HCT116 (cell line): ENCODE measurements around the gene CCDC38. TPM values are rescaled to one million over a fixed set of nuclear protein-coding genes. Genes with fewer than 3 reads are reported as not detected.

Experiments used
- ATAC-seq: fragments of 200-7000 bp; cut with Tn5 transposase; 2 replicates; pipeline ENCODE4 v1.9.1; 2020; ENCODE audit warnings: mild to moderate bottlenecking, moderate library complexity
- BruUV-seq: library from RNA; stranded (reverse); fragments of 400-500 nt; replicated peaks from 2 replicates; lab custom pipeline; 2021; lab: Mats Ljungman, UMichigan
- CTCF ChIA-PET: fragments of 300-600 bp; sonication (Branson Sonifier 250); formaldehyde crosslinking; loops from one replicate; lab custom pipeline; 2021; ENCODE audit warnings: antibody characterized with exemption; lab: Charles Lee
- POLR2A ChIA-PET: fragments of 300-600, 350-600 bp; sonication (Branson Sonifier 250); formaldehyde crosslinking; loops from one replicate; lab custom pipeline; 2021; ENCODE audit warnings: antibody characterized with exemption; lab: Charles Lee
- RAD21 ChIA-PET, 2 experiments: fragments of 300-600 bp; sonication (Branson Sonifier 250); formaldehyde crosslinking; loops; one replicate each; lab custom pipeline; 2023; ENCODE audit warnings: low total read pairs in 2 of 2; ENCODE audit not compliant: uncharacterized antibody in 2 of 2, unreplicated experiment in 2 of 2, low non-redundant PET in 1 of 2; lab: Charles Lee
- DNase-seq: peaks from one replicate; pipeline ENCODE4 v3.0.0-alpha.2; 2010; ENCODE audit warnings: low read depth, low spot score
- H2AFZ ChIP-seq: fragments of 200-600 bp; shearing (Covaris generic), sonication (generic); 2 replicates; pipeline ENCODE4 v1.6.1; 2017; ENCODE audit warnings: low read depth, mixed run types, mixed read lengths, antibody characterized with exemption, low read length; ENCODE audit not compliant: poor library complexity, severe bottlenecking
- H3K27ac ChIP-seq: 2 replicates; pipeline ENCODE4 v1.5.1; 2012; ENCODE audit warnings: low read depth, low read length
- H3K27me3 ChIP-seq: fragments of 200-600 bp; sonication (generic); 2 replicates; pipeline ENCODE4 v1.6.1; 2016; ENCODE audit warnings: mixed run types, low read length, mixed read lengths; ENCODE audit not compliant: insufficient read depth
- H3K36me3 ChIP-seq, 2 experiments: fragments of 200-500 bp in 1 of 2; fragments of 200-600 bp in 1 of 2; sonication (Bioruptor generic) in 1 of 2; sonication (generic) in 1 of 2; 2 replicates each; pipeline versions ENCODE4 v1.5.1 to v1.6.1; 2014 to 2016; ENCODE audit warnings: low read length in 2 of 2, inconsistent platforms in 1 of 2, mixed read lengths in 1 of 2, mixed run types in 1 of 2; ENCODE audit not compliant: insufficient read depth in 2 of 2, control insufficient read depth in 1 of 2
- H3K4me1 ChIP-seq, 2 experiments: fragments of 200-600 bp in 1 of 2; sonication (generic) in 1 of 2; 2 replicates each; pipeline versions ENCODE4 v1.5.1 to v1.6.1; 2012 to 2017; ENCODE audit warnings: low read length in 2 of 2, inconsistent platforms in 1 of 2, mild to moderate bottlenecking in 1 of 2, mixed read lengths in 1 of 2, mixed run types in 1 of 2, moderate library complexity in 1 of 2; ENCODE audit not compliant: insufficient read depth in 2 of 2, control insufficient read depth in 1 of 2
- H3K4me2 ChIP-seq: fragments of 200-600 bp; sonication (generic); 2 replicates; pipeline ENCODE4 v1.6.1; 2017; ENCODE audit warnings: mixed run types, low read length, mixed read lengths
- H3K4me3 ChIP-seq, 2 experiments: fragments of 200-600 bp in 1 of 2; sonication (generic) in 1 of 2; replicated peaks in 1 of 2; 2 replicates each; pipeline ENCODE4 v1.5.1; 2011 to 2016; ENCODE audit warnings: low read length in 2 of 2, control low read depth in 1 of 2, low read depth in 1 of 2, mild to moderate bottlenecking in 1 of 2, mixed read lengths in 1 of 2, mixed run types in 1 of 2
- H3K79me2 ChIP-seq: fragments of 200-600 bp; sonication (generic); 2 replicates; pipeline ENCODE4 v1.6.1; 2017; ENCODE audit warnings: mild to moderate bottlenecking, mixed run types, low read length, moderate library complexity, mixed read lengths; ENCODE audit not compliant: insufficient read depth
- H3K9ac ChIP-seq: fragments of 200-600 bp; sonication (generic); 2 replicates; pipeline ENCODE4 v1.6.1; 2016; ENCODE audit warnings: low read length, mixed read lengths
- H3K9me2 ChIP-seq: fragments of 200-600 bp; sonication (generic), shearing (Covaris generic); 2 replicates; pipeline ENCODE4 v1.6.1; 2017; ENCODE audit warnings: mixed run types, mild to moderate bottlenecking, moderate library complexity; ENCODE audit not compliant: insufficient read depth
- H3K9me3 ChIP-seq, 2 experiments: fragments of 200-500 bp in 1 of 2; fragments of 200-600 bp in 1 of 2; sonication (Bioruptor generic) in 1 of 2; sonication (generic) in 1 of 2; 2 replicates each; pipeline ENCODE4 v1.6.1; 2014 to 2017; ENCODE audit warnings: low read length in 2 of 2, mixed read lengths in 2 of 2, inconsistent platforms in 1 of 2, low read depth in 1 of 2, mild to moderate bottlenecking in 1 of 2, mixed run types in 1 of 2, moderate library complexity in 1 of 2; ENCODE audit not compliant: control insufficient read depth in 1 of 2, insufficient read depth in 1 of 2
- H4K20me1 ChIP-seq: fragments of 200-600 bp; sonication (generic), shearing (Covaris generic); 2 replicates; pipeline ENCODE4 v1.6.1; 2017; ENCODE audit warnings: mixed run types, mild to moderate bottlenecking, moderate library complexity; ENCODE audit not compliant: insufficient read depth
- ATF3 ChIP-seq: IDR thresholded peaks from 2 replicates; pipeline ENCODE4 v1.6.1; 2012
- CBX3 ChIP-seq: IDR thresholded peaks from 2 replicates; pipeline ENCODE4 v1.6.1; 2012; ENCODE audit warnings: low read depth
- EGR1 ChIP-seq: IDR thresholded peaks from 2 replicates; pipeline ENCODE4 v1.6.1; 2012; ENCODE audit warnings: low read depth
- FOSL1 ChIP-seq: IDR thresholded peaks from 2 replicates; pipeline ENCODE4 v1.6.1; 2012; ENCODE audit warnings: low read depth
- JUND ChIP-seq: IDR thresholded peaks from 2 replicates; pipeline ENCODE4 v1.6.1; 2012
- MAX ChIP-seq: IDR thresholded peaks from 2 replicates; pipeline ENCODE4 v1.6.1; 2012
- POLR2A ChIP-seq: IDR thresholded peaks from 2 replicates; pipeline ENCODE4 v1.7.0; 2011; ENCODE audit warnings: borderline replicate concordance; ENCODE audit not compliant: insufficient read depth, insufficient read length; ENCODE audit errors: extremely low read depth
- POLR2AphosphoS5 ChIP-seq: IDR thresholded peaks from 2 replicates; pipeline ENCODE4 v1.6.1; 2011; ENCODE audit warnings: mild to moderate bottlenecking, low read depth, low read length, moderate library complexity
- REST ChIP-seq: IDR thresholded peaks from 2 replicates; pipeline ENCODE4 v1.6.1; 2012; ENCODE audit warnings: low read depth
- SIN3A ChIP-seq: IDR thresholded peaks from 2 replicates; pipeline ENCODE4 v1.6.1; 2012; ENCODE audit warnings: low read depth
- SP1 ChIP-seq: IDR thresholded peaks from 2 replicates; pipeline ENCODE4 v1.6.1; 2012; ENCODE audit warnings: low read depth
- SRF ChIP-seq: IDR thresholded peaks from 2 replicates; pipeline ENCODE4 v1.6.1; 2012; ENCODE audit warnings: low read depth
- ZBTB33 ChIP-seq: IDR thresholded peaks from 2 replicates; pipeline ENCODE4 v1.6.1; 2011; ENCODE audit warnings: mild to moderate bottlenecking, low read length, moderate library complexity; ENCODE audit not compliant: insufficient replicate concordance; ENCODE audit errors: extremely low read depth
- ZFX ChIP-seq: fragments of 450-650 bp; IDR thresholded peaks from 2 replicates; pipeline ENCODE4 v1.6.1; 2017
- ZNF274 ChIP-seq: fragments of 200-500 bp; sonication (Bioruptor generic); IDR thresholded peaks from 2 replicates; pipeline ENCODE4 v1.6.1; 2014; ENCODE audit warnings: mild to moderate bottlenecking, low read depth, low read length, inconsistent platforms
- intact Hi-C: fragments of 100-400 bp; cut with micrococcal nuclease; formaldehyde crosslinking; loops from 2 replicates; pipeline ENCODE4 v1.10.0; 2022
- total RNA-seq: library from RNA; stranded (reverse); gene quantifications from one replicate; pipeline ENCODE4 v1.2.1, GENCODE V29; 2021; ENCODE audit not compliant: unreplicated experiment

The CCDC38 gene
- total RNA-seq, 1 experiment from 2014 or later, result 0.27 TPM

GRCh38 chr12:95829395-95829794, 113.0 kb downstream of the CCDC38 start:
- no peak for DNase-seq
- ChIA-PET RAD21 (no interaction called here), CTCF (no interaction called here)

More at GRCh38 chr12:95829395-95829794, 113.0 kb downstream of the CCDC38 start:
- Histone ChIP-seq H4K20me1 (no peaks in the 10 kb centered on the region), H3K27ac (no peak overlapping the region), H3K4me2 (no peak overlapping the region), H3K9me3 (no peaks in the 10 kb centered on the region), H2AFZ (no peak overlapping the region), H3K36me3 (no peaks in the 10 kb centered on the region), H3K79me2 (no peaks in the 10 kb centered on the region), H3K4me3 (no peak overlapping the region), H3K27me3 (no peaks in the 10 kb centered on the region), H3K9me2 (no peaks in the 10 kb centered on the region), H3K9ac (no peak overlapping the region), H3K4me1 (no peaks in the 10 kb centered on the region)
- intact Hi-C loops, result no loop called here
- no TSS peak for BruUV-seq
- TF ChIP-seq SRF, result no peak
- no peak for TF ChIP-seq SP1
- TF ChIP-seq MAX, result no peak
- no peak for TF ChIP-seq ZFX
- TF ChIP-seq ATF3, result no peak
- no peak for TF ChIP-seq ZNF274
- no peak for TF ChIP-seq CBX3
- TF ChIP-seq ZBTB33, result no peak
- no peak for TF ChIP-seq POLR2A
- TF ChIP-seq JUND, result no peak
- no peak for TF ChIP-seq REST
- TF ChIP-seq FOSL1, result no peak
- no peak for TF ChIP-seq POLR2AphosphoS5
- no peak for TF ChIP-seq EGR1
- no peak for TF ChIP-seq SIN3A
- ATAC-seq, result no peak
- POLR2A ChIA-PET, result no interaction called here
